GM10248 (cell line): ENCODE data around the gene PIGC.
A peak's percentile ranks its signal among the peaks of the same experiment; 100 is the strongest.

Experiments
- CTCF ChIA-PET: fragments of 300-600 bp; sonication (Branson Sonifier 250); formaldehyde crosslinking; extraction: SDS; loops from one replicate; lab custom pipeline; 2021; ENCODE audit warnings: antibody characterized with exemption; lab: Yijun Ruan, JAX
- POLR2A ChIA-PET: fragments of 350-650 bp; sonication (Branson Sonifier 250); formaldehyde crosslinking; extraction: SDS; loops from one replicate; lab custom pipeline; 2020; ENCODE audit warnings: antibody characterized with exemption; lab: Yijun Ruan, JAX
- DNase-seq: peaks from one replicate; pipeline ENCODE4 v3.0.0; 2012; ENCODE audit errors: extremely low spot score
- TF ChIP-seq, protein P1 (sequence below): IDR thresholded peaks from 2 replicates; pipeline ENCODE4 v1.5.1; 2012; ENCODE audit warnings: mild to moderate bottlenecking, low read depth; ENCODE audit errors: extremely low read depth, missing control alignments, control extremely low read depth

Gene PIGC

DNA sequence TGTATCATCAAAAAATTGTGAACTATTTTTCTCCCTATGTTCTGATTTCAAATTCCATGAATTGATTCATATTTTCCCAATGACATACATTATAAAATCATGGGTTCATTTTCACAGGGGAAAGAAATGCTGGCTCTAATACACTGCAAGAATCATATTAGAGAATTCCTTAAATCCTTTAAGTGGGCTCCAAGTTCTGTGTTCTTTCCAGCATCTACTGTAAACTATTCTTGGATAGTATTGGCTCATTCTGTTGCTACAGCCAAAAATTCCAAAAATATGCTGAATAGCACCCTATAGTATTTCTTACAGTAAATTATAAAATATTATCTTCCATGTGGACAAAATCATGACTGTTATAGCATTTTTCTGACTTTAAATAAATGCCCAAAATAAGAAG lies 42.4 kb downstream of the PIGC start:
- ChIA-PET CTCF (interaction anchor here (1.0 to 3.4 kb wide), 4 partner anchors 11 to 592 kb away, joined by 3 to 18 read pairs (median 10); no protein-coding TSS in a partner anchor), POLR2A (no interaction called here)
- DNase-seq = no peak
- TF ChIP-seq, protein P1, sequence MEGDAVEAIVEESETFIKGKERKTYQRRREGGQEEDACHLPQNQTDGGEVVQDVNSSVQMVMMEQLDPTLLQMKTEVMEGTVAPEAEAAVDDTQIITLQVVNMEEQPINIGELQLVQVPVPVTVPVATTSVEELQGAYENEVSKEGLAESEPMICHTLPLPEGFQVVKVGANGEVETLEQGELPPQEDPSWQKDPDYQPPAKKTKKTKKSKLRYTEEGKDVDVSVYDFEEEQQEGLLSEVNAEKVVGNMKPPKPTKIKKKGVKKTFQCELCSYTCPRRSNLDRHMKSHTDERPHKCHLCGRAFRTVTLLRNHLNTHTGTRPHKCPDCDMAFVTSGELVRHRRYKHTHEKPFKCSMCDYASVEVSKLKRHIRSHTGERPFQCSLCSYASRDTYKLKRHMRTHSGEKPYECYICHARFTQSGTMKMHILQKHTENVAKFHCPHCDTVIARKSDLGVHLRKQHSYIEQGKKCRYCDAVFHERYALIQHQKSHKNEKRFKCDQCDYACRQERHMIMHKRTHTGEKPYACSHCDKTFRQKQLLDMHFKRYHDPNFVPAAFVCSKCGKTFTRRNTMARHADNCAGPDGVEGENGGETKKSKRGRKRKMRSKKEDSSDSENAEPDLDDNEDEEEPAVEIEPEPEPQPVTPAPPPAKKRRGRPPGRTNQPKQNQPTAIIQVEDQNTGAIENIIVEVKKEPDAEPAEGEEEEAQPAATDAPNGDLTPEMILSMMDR = no peak

DNA sequence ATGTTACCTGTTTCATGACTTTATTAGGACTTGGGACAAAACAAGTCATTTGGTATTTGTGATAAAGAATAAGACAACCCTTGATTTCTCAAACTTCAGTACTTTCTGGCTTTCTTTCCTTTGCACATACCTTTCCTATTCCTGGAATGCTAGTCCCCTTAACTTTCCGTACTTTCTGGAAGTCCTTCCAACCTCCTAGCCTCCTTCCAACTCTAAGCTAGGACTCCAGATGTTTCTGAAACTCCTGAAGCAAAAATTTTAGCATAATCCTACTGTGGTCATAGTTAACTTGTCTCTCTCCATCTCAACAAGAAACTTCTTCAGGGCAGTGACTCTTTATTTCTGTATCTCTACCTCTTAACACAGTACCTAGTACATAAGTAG lies 43.2 kb downstream of the PIGC start:
- no peak for DNase-seq
- TF ChIP-seq, protein P1 = no peak
- ChIA-PET POLR2A (no interaction called here), CTCF (interaction anchor here (0.8 to 3.6 kb wide), 11 partner anchors 11 to 591 kb away, joined by 3 to 18 read pairs (median 6); no protein-coding TSS in a partner anchor)

DNA sequence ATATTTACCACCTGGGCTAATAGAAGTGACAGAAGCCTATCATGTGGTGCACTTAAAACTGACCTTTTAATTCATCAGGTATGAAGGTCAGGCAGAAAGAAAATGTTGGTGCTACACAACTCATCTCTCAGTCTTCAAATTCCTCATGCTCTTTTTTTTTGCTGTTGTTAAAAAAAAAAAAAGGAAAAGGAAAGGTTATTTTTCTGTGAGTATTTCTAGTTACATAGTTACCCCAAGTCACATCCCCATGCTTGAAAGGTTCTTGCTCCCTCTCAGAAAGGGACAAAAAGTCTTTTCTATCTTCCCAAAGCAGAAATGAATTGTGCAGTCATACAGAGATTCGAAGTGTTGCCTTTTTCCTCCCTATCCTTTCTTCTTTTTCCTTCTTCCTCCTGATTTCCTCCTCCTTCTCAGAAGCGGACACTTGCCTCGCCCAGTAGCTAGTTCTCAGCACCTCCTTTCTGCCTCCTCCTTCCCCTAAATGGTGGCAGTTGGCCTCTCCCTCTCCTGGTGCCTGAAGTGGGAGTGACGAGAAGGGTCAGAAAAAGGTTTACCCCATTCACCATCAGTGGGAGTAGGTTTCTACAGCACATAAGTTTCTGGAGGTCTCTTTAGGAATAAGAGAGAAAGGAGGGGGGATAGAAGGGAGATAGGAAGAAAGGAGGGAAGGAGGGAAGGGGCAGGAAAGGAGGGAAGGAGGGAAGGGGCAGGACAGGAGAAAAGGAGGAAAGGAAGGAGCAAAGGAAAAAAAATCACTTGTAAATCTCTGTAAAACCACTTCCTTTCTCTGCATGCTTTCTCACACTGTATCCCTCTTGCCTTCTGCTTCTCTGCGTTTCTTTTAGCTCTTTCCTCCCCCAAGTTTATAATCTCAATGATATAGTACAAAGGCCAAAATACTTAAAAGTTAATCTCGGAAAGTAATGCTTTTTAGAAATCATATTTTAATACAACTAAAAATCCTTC lies 43.8 kb downstream of the PIGC start:
- POLR2A ChIA-PET = interaction anchor here (0.7 kb wide), 1 partner anchor 19 kb away, joined by 4 read pairs; no protein-coding TSS in a partner anchor
- TF ChIP-seq, protein P1 = no peak
- CTCF ChIA-PET = interaction anchor here (0.7 to 3.7 kb wide), 37 partner anchors 8 to 598 kb away, joined by 3 to 18 read pairs (median 4); no protein-coding TSS in a partner anchor
- no peak for DNase-seq

DNA sequence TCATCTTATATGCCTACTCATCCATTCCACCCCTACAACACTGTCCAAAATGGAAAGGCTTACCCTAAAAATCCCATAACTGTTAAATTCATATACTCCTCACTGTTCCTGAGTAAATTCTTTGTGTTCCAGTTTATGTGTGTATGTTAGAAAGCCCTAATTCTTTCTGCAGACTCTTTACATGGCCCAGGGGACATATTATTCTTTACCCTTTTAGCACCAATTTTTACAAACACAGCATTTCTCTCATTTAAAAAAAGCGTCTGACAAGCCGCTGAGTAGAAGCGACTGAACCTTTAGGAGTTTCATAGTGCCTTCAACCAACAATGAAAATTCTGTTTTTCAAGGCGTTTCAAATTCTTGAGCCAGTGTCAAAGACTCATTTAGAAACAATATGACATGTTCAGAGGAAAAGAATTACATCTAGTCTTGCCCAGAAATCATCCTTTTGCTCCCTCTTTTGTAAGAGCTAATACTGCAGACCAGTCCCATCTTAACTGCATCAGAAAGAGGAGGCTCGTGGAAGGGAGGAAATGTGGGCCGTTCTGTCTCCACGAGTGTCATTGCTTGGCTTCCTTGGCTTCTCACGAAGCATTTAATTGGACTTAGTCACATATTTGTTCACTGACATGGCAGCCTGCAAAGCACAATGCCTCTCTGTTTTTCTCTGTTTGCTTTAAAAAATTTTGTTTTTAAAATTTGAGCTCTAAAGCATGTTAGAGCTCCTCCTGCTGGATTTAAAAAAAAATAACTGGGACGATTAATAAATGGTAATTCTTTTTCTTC lies 44.7 kb downstream of the PIGC start:
- TF ChIP-seq, protein P1 = peak; percentile 31
- DNase-seq = no peak
- ChIA-PET POLR2A (interaction anchor here (0.7 kb wide), 1 partner anchor 19 kb away, joined by 4 read pairs; no protein-coding TSS in a partner anchor), CTCF (interaction anchor here (0.7 to 3.7 kb wide), 36 partner anchors 9 to 597 kb away, joined by 3 to 18 read pairs (median 4); no protein-coding TSS in a partner anchor)

DNA sequence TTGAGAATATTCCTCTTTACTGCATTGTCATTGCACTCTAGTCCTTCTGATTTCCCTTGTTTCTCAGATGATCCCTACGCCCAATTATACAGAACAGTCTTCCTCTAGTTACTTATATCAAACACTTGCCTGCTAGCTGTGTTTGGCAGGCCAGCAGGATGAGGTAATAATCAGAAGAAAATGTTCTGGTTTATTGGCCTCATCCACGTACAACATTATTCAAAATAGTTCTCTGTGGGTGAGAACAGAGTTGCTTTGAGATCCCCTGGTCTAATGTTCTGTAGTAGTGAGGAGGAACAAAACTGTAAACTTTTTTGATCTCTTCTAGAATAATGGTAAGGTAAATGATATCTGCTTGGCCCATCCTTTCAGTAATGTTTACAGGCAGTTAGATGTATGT lies 45.7 kb downstream of the PIGC start:
- TF ChIP-seq, protein P1 = no peak
- ChIA-PET CTCF (interaction anchor here (1.3 to 3.7 kb wide), 9 partner anchors 8 to 395 kb away, joined by 3 to 18 read pairs (median 11); no protein-coding TSS in a partner anchor), POLR2A (no interaction called here)
- DNase-seq = no peak

DNA sequence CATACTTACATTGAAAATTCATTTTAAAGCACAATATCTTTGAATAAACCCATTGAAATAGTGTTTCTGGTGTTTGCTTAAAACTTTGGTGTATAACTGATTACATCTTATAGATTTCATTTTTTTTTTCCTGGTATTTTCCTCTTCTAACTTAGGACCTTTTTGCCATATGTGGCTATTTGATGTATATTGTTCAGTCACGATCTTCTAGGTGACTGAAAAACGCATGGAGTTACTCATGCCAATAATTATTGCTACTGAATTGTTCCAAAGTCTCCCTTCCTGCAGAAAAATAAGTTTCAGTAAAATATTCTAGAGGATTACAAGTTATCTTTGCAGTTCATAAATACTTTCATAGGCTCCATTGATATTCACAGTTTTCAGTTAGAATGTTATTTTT lies 46.2 kb downstream of the PIGC start:
- ChIA-PET CTCF (interaction anchor here (3.6 to 5.6 kb wide), 3 partner anchors 263 to 395 kb away, joined by 11 to 26 read pairs (median 18); no protein-coding TSS in a partner anchor), POLR2A (no interaction called here)
- TF ChIP-seq, protein P1 = no peak

More for the DNA sequence above, 46.2 kb downstream of the PIGC start:
- no peak for DNase-seq
